Kidney (tissue), 14 donors: ENCODE data around the gene TSKS. TPM values are rescaled to one million over a fixed set of nuclear protein-coding genes. Genes with fewer than 3 reads are reported as not detected.
A peak's percentile ranks its signal among the peaks of the same experiment; 100 is the strongest.

Experiments used
- DNase-seq, 5 donors: peaks; one replicate each; pipeline ENCODE4 v3.0.0-alpha.2; 2013 to 2020
- FAIRE-seq: peaks from 2 replicates; lab custom pipeline; 2012; peaks lifted over from hg19 to GRCh38; lab: Jason Lieb, UNC
- H3K27ac ChIP-seq, 2 donors: one replicate each; pipeline ENCODE4 v1.7.0; 2013; ENCODE audit warnings: low read depth in 2 of 2, low read length in 2 of 2, inconsistent platforms in 1 of 2
- H3K27me3 ChIP-seq: one replicate; pipeline ENCODE4 v1.7.1; 2013; ENCODE audit warnings: low read length, inconsistent platforms; ENCODE audit not compliant: control insufficient read depth, insufficient read depth
- H3K36me3 ChIP-seq, 3 donors: one replicate each; pipeline versions ENCODE4 v1.7.0 to v1.7.1; 2013; ENCODE audit warnings: low read length in 3 of 3, control low read depth in 1 of 3, inconsistent platforms in 1 of 3; ENCODE audit not compliant: insufficient read depth in 3 of 3, control insufficient read depth in 2 of 3
- H3K4me1 ChIP-seq, 3 donors: one replicate each; pipeline versions ENCODE4 v1.7.0 to v1.7.1; 2013; ENCODE audit warnings: low read length in 3 of 3, inconsistent platforms in 1 of 3, low read depth in 1 of 3; ENCODE audit not compliant: control insufficient read depth in 2 of 3, insufficient read depth in 2 of 3
- H3K4me3 ChIP-seq, 3 donors: one replicate each; pipeline versions ENCODE4 v1.7.0 to v1.8.1; 2013; ENCODE audit warnings: low read length in 3 of 3, control low read depth in 1 of 3, inconsistent platforms in 1 of 3
- H3K9ac ChIP-seq, 3 donors: one replicate each; pipeline versions ENCODE4 v1.7.0 to v1.7.1; 2013; ENCODE audit warnings: low read length in 3 of 3, control low read depth in 1 of 3, inconsistent platforms in 1 of 3
- H3K9me3 ChIP-seq, 3 donors: one replicate each; pipeline versions ENCODE4 v1.7.0 to v1.7.1; 2013; ENCODE audit warnings: low read length in 3 of 3, control low read depth in 1 of 3, inconsistent platforms in 1 of 3; ENCODE audit not compliant: control insufficient read depth in 2 of 3, insufficient read depth in 1 of 3
- CTCF ChIP-seq: IDR thresholded peaks from 3 replicates; pipeline ENCODE4 v1.5.1; 2012; ENCODE audit warnings: mild to moderate bottlenecking, moderate library complexity, borderline replicate concordance; ENCODE audit not compliant: insufficient read depth; ENCODE audit errors: extremely low read depth
- intact Hi-C: fragments of 100-400 bp; cut with DNase I; formaldehyde crosslinking; loops from one replicate; pipeline ENCODE4 v1.11.1; 2022
- polyA plus RNA-seq: library from polyadenylated mRNA; stranded (reverse); fragments of 350-450 nt; fragmentation: Illumina TruSeq; extraction: RNeasy Lipid Tissue Mini Kit (QIAGEN cat#74804); gene quantifications from one replicate; pipeline ENCODE4 v1.2.3, GENCODE V29; 2014; ENCODE audit warnings: low read depth, low replicate concordance; ENCODE audit not compliant: insufficient read depth
- total RNA-seq: library from RNA; stranded (reverse); fragmentation: NEBNext Ultra II Directional; extraction: Animal tissue kit (Norgen Biotek cat#: 25700); gene quantifications from one replicate; pipeline ENCODE4 v1.2.1, GENCODE V29; 2021
- donor health status: control.
- donor health status: control.
- donor health status: control.
- donor health status: control.
- donor health status: control.
- donor health status: DM: yes; HTN: yes; CAD: no.
- donor health status: Normal renal cell carcinoma (clear cell type).

Gene TSKS
- total and polyA plus RNA-seq, 2 donors from 2014 or later: 0.47 to 0.50 TPM

GRCh38 chr19:49767381-49767780 lies 4.3 kb upstream of the TSKS start:
- TF ChIP-seq CTCF: no peak
- H3K4me3 ChIP-seq: peak overlapping the region; percentile 63 to 91 (median 79)
- no peaks in the 10 kb centered on the region for H3K27me3 ChIP-seq
- intact Hi-C loops: no loop called here
- FAIRE-seq (no peak), DNase-seq (peak in 2 of 5 donors; percentile 25 to 42)
- peak overlapping the region; percentile 43 to 92 (median 90) for H3K9ac ChIP-seq
- H3K27ac ChIP-seq: peak overlapping the region; percentile 9 to 83
- H3K9me3 ChIP-seq: no peaks in the 10 kb centered on the region
- no peaks in the 10 kb centered on the region for H3K36me3 ChIP-seq
- H3K4me1 ChIP-seq: peaks cover 0 to 18% (median 12%) of the 10 kb centered on the region in 3 donors

- FAIRE-seq (no peak), DNase-seq (no peak)
- Histone ChIP-seq H3K27me3 (no peaks in the 10 kb centered on the region), H3K4me3 (peak within 1 kb of the TSS; percentile 73 to 91 (median 79)), H3K27ac (peak within 1 kb of the TSS; percentile 92 to 97), H3K36me3 (no peaks in the 10 kb centered on the region), H3K4me1 (peaks cover 0 to 18% (median 12%) of the 10 kb centered on the region in 3 donors), H3K9me3 (no peaks in the 10 kb centered on the region), H3K9ac (peak within 1 kb of the TSS; percentile 55 to 92 (median 90))
- intact Hi-C loops: no loop called here
- no peak for TF ChIP-seq CTCF
Observed at GRCh38 chr19:49766930-49767299, 3.8 kb upstream of the TSKS start, which contains the start of gene AP2A1. Gene AP2A1 (plus strand): TSS chr19:49767001. CDS start chr19:49767134, 133 bp downstream.

- Histone ChIP-seq H3K36me3 (no peaks in the 10 kb centered on the region), H3K4me3 (peak overlapping the region; percentile 43 to 74 (median 73)), H3K27ac (peak overlapping the region; percentile 92 to 97), H3K9me3 (no peaks in the 10 kb centered on the region), H3K27me3 (no peaks in the 10 kb centered on the region), H3K4me1 (peaks cover 0 to 18% (median 12%) of the 10 kb centered on the region in 3 donors), H3K9ac (peak overlapping the region; percentile 1 to 77 (median 55))
- intact Hi-C loops: no loop called here
- TF ChIP-seq CTCF: no peak
- DNase-seq (peak; percentile 100), FAIRE-seq (peak; percentile 98)
Observed at GRCh38 chr19:49766007-49766929, 3.2 kb upstream of the TSKS start.
